ENCODE results near the gene CXXC4. TPM values are rescaled to one million over a fixed set of nuclear protein-coding genes. Genes with fewer than 3 reads are reported as not detected.

The CXXC4 gene
- polyA plus RNA-seq, 3 donors = 0.18 to 0.92 (median 0.34) TPM

DNA sequence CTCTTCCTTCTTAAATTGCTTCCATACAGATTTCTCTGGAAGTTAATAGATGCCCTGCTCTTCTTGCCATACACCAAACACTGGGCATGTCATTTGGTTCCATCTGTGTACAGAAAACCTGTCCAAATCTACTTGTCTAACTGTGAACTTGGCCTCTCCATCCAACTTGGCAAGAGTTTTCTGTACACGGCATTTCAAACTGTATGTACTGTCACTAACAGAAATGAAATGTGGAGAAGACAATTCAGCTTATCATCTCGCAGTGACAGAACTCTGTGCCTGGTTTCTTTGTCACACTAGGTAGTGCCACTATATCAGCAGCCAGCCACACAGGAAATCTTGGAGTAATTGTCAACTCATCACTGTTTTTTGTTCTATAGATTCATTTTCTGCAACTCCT, 58.2 kb downstream of the CXXC4 start:
- WGBS, 3 donors = 74 to 80% (median 77%) methylated on average over 2 of the region's 2 CpGs
- no peak overlapping the region for H3K27ac ChIP-seq (ENCODE audit: low read depth, low read length)

DNA sequence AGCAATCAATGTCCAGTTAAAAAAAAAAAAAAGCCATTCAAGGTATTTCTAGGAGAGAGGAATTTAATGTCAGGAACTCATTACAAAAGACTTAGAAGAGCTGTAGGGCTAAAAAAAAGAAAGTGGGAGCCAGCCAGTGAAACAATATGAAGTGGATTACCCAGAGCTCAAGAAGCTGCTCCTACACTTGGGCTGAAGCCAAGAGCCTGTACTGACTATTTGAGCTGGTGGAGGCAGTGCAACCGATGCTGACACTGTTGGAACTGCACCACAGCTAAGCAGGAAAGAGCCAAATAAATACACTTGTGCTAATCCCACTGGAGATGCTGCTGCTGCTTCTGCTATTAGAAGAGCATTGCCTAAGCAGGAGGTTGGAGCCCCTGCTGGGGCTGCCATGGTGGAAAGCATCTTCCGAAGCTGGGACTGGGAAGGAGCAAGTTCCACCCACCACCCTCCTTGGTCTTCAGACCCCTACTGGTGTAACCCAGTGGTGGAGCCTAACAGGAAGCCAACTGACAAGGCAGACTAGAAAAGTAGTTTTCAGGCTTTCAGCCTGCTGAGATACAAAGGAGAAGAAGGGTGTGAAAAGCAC, 65.4 kb downstream of the CXXC4 start:
- 43 to 87% (median 58%) methylated on average over 2 of the region's 2 CpGs for WGBS, 3 donors

DNA sequence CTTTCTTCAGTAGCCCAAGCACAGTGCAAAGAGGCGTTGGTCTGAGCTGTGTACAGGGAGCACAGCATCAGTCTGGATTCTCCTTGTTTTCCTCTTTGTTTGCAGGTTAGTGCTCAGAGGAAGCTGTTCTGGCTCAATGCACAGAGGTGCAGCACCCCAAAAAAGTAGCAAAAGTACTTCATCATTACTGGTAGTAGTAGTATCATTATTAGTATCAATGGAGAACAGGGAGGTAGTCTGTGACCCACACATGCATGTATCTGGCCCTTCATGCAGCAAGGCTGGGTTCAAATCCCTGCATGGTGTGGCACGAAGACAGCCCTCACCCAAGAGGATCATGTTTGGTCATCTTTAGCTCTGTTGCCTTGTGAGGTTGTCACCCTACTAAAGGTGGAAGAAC, 68.7 kb downstream of the CXXC4 start:
- H3K27ac ChIP-seq (ENCODE audit: low read depth, low read length) = no peak overlapping the region
- WGBS, 3 donors = 83 to 85% (median 84%) methylated on average over 2 of the region's 2 CpGs

More for the DNA sequence above, 65.4 kb downstream of the CXXC4 start:
- no peak overlapping the region for H3K27ac ChIP-seq (ENCODE audit: low read depth, low read length)

DNA sequence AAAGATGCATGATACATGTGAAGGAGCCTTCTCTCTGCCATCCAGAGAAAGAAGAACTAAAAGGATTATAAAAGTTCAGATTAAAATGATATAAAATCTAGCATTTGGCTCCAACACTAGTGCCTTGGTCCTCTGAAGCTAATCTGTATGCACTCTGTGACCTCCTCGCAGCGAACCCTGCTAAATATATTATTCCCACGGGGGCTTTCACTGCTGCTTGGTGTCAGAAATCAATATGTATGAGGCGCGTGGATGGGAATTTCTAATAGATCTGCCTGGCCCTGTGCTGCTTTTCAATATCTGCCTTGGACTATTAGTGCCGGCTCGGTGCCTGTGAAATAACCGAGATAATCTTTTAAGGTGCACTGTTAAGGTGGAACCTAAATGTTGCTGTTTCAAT, 69.7 kb downstream of the CXXC4 start:
- 3 to 27% (median 24%) methylated on average over 8 of the region's 8 CpGs for WGBS, 3 donors
- H3K27ac ChIP-seq (ENCODE audit: low read depth, low read length) = no peak overlapping the region

DNA sequence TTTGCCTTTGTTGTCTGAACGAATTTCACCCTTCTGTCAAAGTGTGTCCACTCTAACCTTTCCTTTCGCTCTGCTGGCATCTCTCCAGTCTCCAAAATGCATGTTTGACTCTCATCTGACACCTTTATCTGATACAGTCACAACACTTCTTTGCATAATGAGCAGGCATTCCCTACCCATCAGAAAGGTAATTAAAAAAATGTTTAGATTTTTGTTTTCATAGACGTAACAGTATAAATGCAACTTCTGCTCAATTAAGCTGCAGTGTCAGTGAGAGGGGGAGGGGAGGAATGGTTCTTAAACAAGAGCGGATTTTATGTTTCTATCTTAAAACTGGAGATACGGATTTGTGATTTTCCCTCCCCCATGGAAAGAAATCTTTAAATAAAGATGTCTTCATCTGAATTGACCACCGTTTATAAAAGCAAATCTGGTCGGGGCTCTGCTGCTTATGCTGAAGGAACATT, 70.2 kb downstream of the CXXC4 start:
- WGBS, 3 donors = 14 to 39% (median 39%) methylated on average over 7 of the region's 7 CpGs
- no peak overlapping the region for H3K27ac ChIP-seq (ENCODE audit: low read depth, low read length)

DNA sequence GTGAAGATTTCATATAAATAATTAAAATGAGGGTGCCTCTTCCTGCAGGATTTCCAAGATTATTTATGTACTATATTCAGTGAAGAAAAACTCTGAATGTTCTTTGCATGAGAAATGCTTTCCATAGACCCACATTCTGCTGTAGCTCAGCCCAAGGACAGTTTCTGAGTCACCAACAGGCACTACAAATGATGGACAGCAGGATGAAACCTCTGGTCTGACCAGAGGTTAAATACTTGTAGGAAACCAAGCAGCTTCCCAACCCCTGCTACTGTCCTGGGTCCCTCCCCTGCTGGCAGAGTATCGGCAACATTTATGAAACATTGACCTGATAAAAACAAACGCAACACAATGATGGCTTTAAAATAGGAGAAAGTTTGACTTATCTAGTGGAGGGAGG, 73.1 kb downstream of the CXXC4 start:
- 70 to 87% (median 80%) methylated on average over 2 of the region's 2 CpGs for WGBS, 3 donors
- H3K27ac ChIP-seq (ENCODE audit: low read depth, low read length) = no peak overlapping the region

DNA sequence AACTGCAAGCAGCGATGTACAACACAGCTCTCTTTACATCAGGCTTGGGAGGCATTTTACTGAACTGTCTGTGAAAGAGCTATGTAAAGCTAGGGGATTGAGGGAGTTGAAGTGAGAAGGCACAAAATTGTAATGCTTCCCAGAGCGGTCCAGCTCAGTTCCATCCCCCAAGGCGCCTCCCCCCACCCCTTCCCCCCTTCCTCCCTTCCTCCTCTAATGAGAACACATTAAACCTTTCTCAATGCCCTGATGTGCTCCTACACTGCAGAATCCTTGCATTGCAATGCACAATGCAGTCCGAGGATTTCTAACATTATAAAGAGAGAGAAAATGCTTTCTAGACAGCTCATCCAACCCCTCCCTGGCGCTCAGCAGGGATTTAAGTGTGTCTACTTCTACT, 73.9 kb downstream of the CXXC4 start:
- WGBS, 3 donors = 42 to 49% (median 47%) methylated on average over 5 of the region's 5 CpGs

More for the DNA sequence above, 73.9 kb downstream of the CXXC4 start:
- no peak overlapping the region for H3K27ac ChIP-seq (ENCODE audit: low read depth, low read length)

Data from adipose tissue (tissue), 3 donors.